ENCODE measurements around the gene ZNF184.

Gene ZNF184

GRCh38 chr6:27419363-27419762 is 53.5 kb downstream of the ZNF184 start:
- DNase-seq: no peak

DNA sequence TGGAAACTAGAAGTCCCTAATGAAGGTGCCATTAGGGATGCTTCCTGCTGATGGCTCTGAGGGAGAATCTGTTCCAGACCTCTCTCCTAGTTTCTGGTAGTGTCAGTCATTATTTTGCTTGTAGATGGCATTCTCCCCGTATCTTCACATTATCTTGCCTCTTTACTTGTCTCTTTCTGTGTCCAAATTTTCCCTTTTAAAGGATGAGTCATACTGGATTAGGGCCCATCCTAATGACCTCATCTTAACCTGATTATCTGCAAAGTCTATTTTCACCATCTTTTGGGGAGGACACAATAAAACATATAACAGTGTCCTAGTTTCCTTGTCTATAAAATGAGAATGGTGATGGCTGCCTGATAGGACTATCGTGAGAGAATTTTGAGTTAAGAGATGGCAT is 57.0 kb downstream of the ZNF184 start:
- DNase-seq: no peak

DNA sequence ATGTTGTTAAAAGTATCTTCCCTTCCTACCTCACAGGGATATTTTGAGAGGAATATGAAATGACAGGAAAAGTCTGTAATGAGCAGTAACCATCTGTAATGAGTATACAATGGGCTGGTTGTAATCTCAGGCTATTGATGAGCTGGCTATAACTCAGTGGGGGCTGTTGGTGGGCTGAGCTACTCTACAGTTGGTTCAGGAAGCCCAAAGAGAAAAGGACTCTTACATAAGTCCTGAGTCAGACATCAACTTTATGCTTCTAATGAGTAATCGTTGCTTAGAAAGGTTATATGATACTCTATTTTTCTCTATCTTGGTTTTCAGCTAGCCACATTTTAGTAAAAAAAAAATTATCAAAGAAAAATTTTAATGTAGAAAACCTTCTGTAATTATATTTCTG is 57.9 kb downstream of the ZNF184 start:
- no peak for DNase-seq

DNA sequence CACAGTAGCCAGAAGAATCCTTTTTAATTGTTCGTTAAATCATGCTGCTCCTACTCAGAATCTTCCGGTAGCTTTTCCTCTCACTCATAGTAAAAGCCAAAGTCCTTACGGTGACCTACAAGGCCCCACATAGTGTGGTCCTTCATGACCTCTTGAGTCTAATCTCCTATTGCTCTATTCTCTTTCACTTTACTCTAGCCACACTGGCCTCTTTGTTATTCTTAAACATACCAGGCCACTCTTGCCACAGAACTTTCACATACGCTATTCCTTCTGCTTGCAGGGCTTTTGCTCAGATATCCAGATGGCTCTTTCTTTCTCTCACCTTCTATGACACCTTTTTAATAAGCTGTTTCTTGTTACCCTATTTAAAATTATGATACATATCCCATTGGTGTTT is 58.6 kb downstream of the ZNF184 start:
- no peak for DNase-seq

DNA sequence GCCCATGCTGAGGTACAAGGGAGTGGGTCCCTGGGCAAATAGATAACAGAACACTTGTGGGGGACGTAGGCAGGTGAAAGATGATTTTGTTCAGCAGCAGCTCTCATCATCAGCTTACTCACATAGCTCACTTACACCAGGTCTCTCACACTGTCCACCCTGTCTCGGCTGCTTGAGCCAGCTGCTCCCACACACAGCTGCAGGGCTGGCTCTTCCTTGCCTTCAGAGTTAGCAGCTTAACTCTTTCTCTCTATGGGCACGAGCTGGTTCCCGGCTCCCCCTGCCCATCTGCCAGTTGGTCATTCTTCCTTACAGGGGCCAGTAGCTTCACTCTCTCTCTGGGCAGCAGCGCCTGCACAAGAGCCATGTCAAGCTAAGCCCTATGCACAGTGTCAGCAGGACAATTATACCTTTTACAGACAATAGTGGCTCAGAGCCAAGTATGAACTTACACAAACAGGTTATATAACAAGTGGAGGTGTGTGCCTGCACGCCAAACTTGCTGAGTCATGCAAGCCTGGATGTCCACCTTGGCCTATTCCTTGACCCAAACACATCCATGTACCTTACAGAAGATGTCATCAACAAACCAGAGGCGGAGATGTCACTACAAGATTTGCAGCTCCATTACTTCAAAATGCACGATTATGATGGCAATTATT is 65.6 kb downstream of the ZNF184 start:
- no peak for DNase-seq

- DNase-seq: no peak
These were observed 66.8 kb downstream of the ZNF184 start for GRCh38 chr6:27406085-27406484.

- DNase-seq: no peak
These were observed 71.8 kb downstream of the ZNF184 start for GRCh38 chr6:27400877-27401642.

All from activated CD4-positive, alpha-beta T cell treated with anti-CD3 and anti-CD28 coated beads, Interleukin-2, Interleukin-6, amounts not matched to agents 100 ng/mL and 50 ng/mL, durations not matched to agents 16 hours and 8 hours (primary cell).